ENCODE measurements around the gene TRAIP.

GRCh38 chr3:49785565-49786356 lies 70.6 kb downstream of the TRAIP start:
- no peak for TF ChIP-seq CTCF (conservative IDR thresholded peaks at IDR 0.05 in 1 of 2, IDR thresholded peaks at IDR 0.05 in 1 of 2; ENCODE audit: low read depth in 1 of 2, low read length in 2 of 2)
- no peak for TF ChIP-seq EZH2 (IDR thresholded peaks at IDR 0.05; ENCODE audit: low read length, missing control alignments)
